HFF-Myc (cell line): ENCODE measurements around the gene SNCAIP.
"Not testable (repeated sequence)": the region's sequence is repeated elsewhere in the genome, so short reads cannot be mapped to it uniquely, and the experiment has no call there.

Experiments
- DNase-seq: peaks from one replicate; pipeline ENCODE4 v3.0.0-alpha.2; 2011; ENCODE audit warnings: low read depth; ENCODE audit errors: extremely low read depth
- H3K4me3 ChIP-seq: replicated peaks from 2 replicates; pipeline ENCODE4 v1.5.1; 2011; ENCODE audit warnings: low read depth, mild to moderate bottlenecking, control low read depth, low read length
- CTCF ChIP-seq: IDR thresholded peaks from 2 replicates; pipeline ENCODE4 v1.5.1; 2012; ENCODE audit warnings: mild to moderate bottlenecking, low read depth, low read length, control low read depth; ENCODE audit errors: missing control alignments

The SNCAIP gene

GRCh38 chr5:122339591-122339990 is 27.6 kb downstream of the SNCAIP start:
- H3K4me3 ChIP-seq: no peak overlapping the region
- no peak for DNase-seq
- TF ChIP-seq CTCF: no peak

GRCh38 chr5:122341087-122341486 is 29.1 kb downstream of the SNCAIP start:
- no peak for DNase-seq
- no peak overlapping the region for H3K4me3 ChIP-seq
- TF ChIP-seq CTCF: no peak

- DNase-seq: no peak
- no peak overlapping the region for H3K4me3 ChIP-seq
- no peak for TF ChIP-seq CTCF
Observed at GRCh38 chr5:122342256-122342655, 30.2 kb downstream of the SNCAIP start.

GRCh38 chr5:122346897-122347581 is 35.0 kb downstream of the SNCAIP start:
- no peak for TF ChIP-seq CTCF
- DNase-seq: peak; percentile 31
- H3K4me3 ChIP-seq: no peak overlapping the region

GRCh38 chr5:122350496-122350895 is 38.5 kb downstream of the SNCAIP start:
- H3K4me3 ChIP-seq: no peak overlapping the region
- TF ChIP-seq CTCF: no peak
- DNase-seq: no peak

GRCh38 chr5:122351416-122352157 is 39.5 kb downstream of the SNCAIP start:
- no peak for TF ChIP-seq CTCF
- H3K4me3 ChIP-seq: no peak overlapping the region
- peak; percentile 43 for DNase-seq

GRCh38 chr5:122352331-122352730 is 40.3 kb downstream of the SNCAIP start:
- TF ChIP-seq CTCF: no peak
- no peak overlapping the region for H3K4me3 ChIP-seq
- no peak for DNase-seq

- not testable (repeated sequence) for H3K4me3 ChIP-seq, DNase-seq
Observed at GRCh38 chr5:122353361-122353760, 41.3 kb downstream of the SNCAIP start.
